ENCODE results near the gene CPTP.
A peak's percentile ranks its signal among the peaks of the same experiment; 100 is the strongest.

Gene CPTP

GRCh38 chr1:1292851-1293250 lies 31.8 kb upstream of the CPTP start:
- DNase-seq = no peak

- DNase-seq = no peak
These were observed 31.0 kb upstream of the CPTP start for GRCh38 chr1:1293263-1294249.

GRCh38 chr1:1294250-1294890 lies 30.2 kb upstream of the CPTP start:
- DNase-seq = no peak

- no peak for DNase-seq
These were observed 29.3 kb upstream of the CPTP start for GRCh38 chr1:1295154-1295923.

- no peak for DNase-seq
These were observed 28.2 kb upstream of the CPTP start for GRCh38 chr1:1296070-1297061.

GRCh38 chr1:1297802-1298424 lies 26.7 kb upstream of the CPTP start:
- DNase-seq = no peak

- no peak for DNase-seq
These were observed 25.5 kb upstream of the CPTP start for GRCh38 chr1:1298861-1299685.

GRCh38 chr1:1299686-1300351 lies 24.8 kb upstream of the CPTP start:
- DNase-seq = no peak

- no peak for DNase-seq
These were observed 24.3 kb upstream of the CPTP start for GRCh38 chr1:1300352-1300739.

GRCh38 chr1:1302006-1302430 lies 22.6 kb upstream of the CPTP start:
- no peak for DNase-seq

GRCh38 chr1:1302951-1303509 lies 21.6 kb upstream of the CPTP start:
- no peak for DNase-seq

- DNase-seq = no peak
These were observed 20.9 kb upstream of the CPTP start for GRCh38 chr1:1303736-1304135.

GRCh38 chr1:1304331-1305299 lies 20.0 kb upstream of the CPTP start:
- DNase-seq = peak; percentile 78

- peak; percentile 15 for DNase-seq
These were observed 19.1 kb upstream of the CPTP start for GRCh38 chr1:1305300-1306069.

GRCh38 chr1:1306070-1306660 lies 18.4 kb upstream of the CPTP start:
- no peak for DNase-seq

- no peak for DNase-seq
These were observed 17.8 kb upstream of the CPTP start for GRCh38 chr1:1306661-1307260.

Data from kidney glomerular epithelial cell (primary cell).